Urinary bladder (tissue), 4 donors: ENCODE measurements around the gene SVOPL. TPM values are rescaled to one million over a fixed set of nuclear protein-coding genes. Genes with fewer than 3 reads are reported as not detected.

Experiments
- DNase-seq: peaks from one replicate; pipeline ENCODE4 v3.0.0-alpha.2; 2015; ENCODE audit errors: extremely low spot score
- H3K27ac ChIP-seq: one replicate; pipeline ENCODE4 v1.5.1; 2013; ENCODE audit warnings: low read depth, mild to moderate bottlenecking, moderate library complexity
- H3K36me3 ChIP-seq: one replicate; pipeline ENCODE4 v1.6.1; 2013; ENCODE audit warnings: mild to moderate bottlenecking, moderate library complexity; ENCODE audit not compliant: insufficient read depth
- H3K4me1 ChIP-seq: one replicate; pipeline ENCODE4 v1.6.1; 2013; ENCODE audit warnings: mild to moderate bottlenecking, moderate library complexity; ENCODE audit not compliant: insufficient read depth
- H3K4me3 ChIP-seq: one replicate; pipeline ENCODE4 v1.5.1; 2013; ENCODE audit warnings: low read depth, low read length
- WGBS: extraction: QIAGEN DNeasy Blood & Tissue Kit; methylation state at CpG from one replicate; pipeline ENCODE4 v1.1.7; 2013; 5-methylcytosine and 5-hydroxymethylcytosine counted together
- polyA plus RNA-seq: library from polyadenylated mRNA; stranded (reverse); fragments of 200-250 nt; gene quantifications from one replicate; pipeline ENCODE4 v1.2.3, GENCODE V29; 2013
- total RNA-seq: library from RNA; depleted of rRNA; stranded (reverse); fragments of >200 nt; gene quantifications from one replicate; pipeline ENCODE4 v1.2.3, GENCODE V29; 2014
- donor health status: healthy with polysubstance abuse.
- donor health status: healthy.

The SVOPL gene
- total and polyA plus RNA-seq, 2 donors = 0.08 to 2.5 TPM

- no peaks in the 10 kb centered on the region for H3K4me1 ChIP-seq
- no peaks in the 10 kb centered on the region for H3K36me3 ChIP-seq
- 75% methylated on average over 2 of the region's 2 CpGs for WGBS
These were observed 105.7 kb downstream of the SVOPL start for GRCh38 chr7:138595454-138595853.

GRCh38 chr7:138590154-138590553 is 111.0 kb downstream of the SVOPL start:
- no peak overlapping the region for H3K27ac ChIP-seq
- H3K36me3 ChIP-seq = peaks cover 2% of the 10 kb centered on the region
- 97% methylated on average over 1 of the region's 1 CpG for WGBS
- H3K4me1 ChIP-seq = no peaks in the 10 kb centered on the region
- no peak overlapping the region for H3K4me3 ChIP-seq
- DNase-seq = no peak

More at GRCh38 chr7:138595454-138595853, 105.7 kb downstream of the SVOPL start:
- no peak for DNase-seq
- Histone ChIP-seq H3K4me3 (no peak overlapping the region), H3K27ac (no peak overlapping the region)

GRCh38 chr7:138588986-138589385 is 112.2 kb downstream of the SVOPL start:
- Histone ChIP-seq H3K27ac (no peak overlapping the region), H3K4me1 (no peaks in the 10 kb centered on the region), H3K36me3 (peaks cover 2% of the 10 kb centered on the region), H3K4me3 (no peak overlapping the region)
- WGBS = 95% methylated on average over 2 of the region's 2 CpGs
- no peak for DNase-seq

- Histone ChIP-seq H3K36me3 (peaks cover 4% of the 10 kb centered on the region), H3K4me1 (no peaks in the 10 kb centered on the region), H3K4me3 (no peak overlapping the region), H3K27ac (no peak overlapping the region)
- 89% methylated on average over 4 of the region's 4 CpGs for whole genome bisulfite sequencing
- no peak for DNase-seq
These were observed 113.7 kb downstream of the SVOPL start for GRCh38 chr7:138587485-138587884.

- H3K36me3 ChIP-seq = peaks cover 4% of the 10 kb centered on the region
These were observed 115.7 kb downstream of the SVOPL start for GRCh38 chr7:138585283-138585993.

GRCh38 chr7:138584696-138585095 is 116.5 kb downstream of the SVOPL start:
- DNase-seq = no peak
- 87% methylated on average over 4 of the region's 4 CpGs for WGBS
- H3K4me3 ChIP-seq = no peak overlapping the region
- peaks cover 4% of the 10 kb centered on the region for H3K36me3 ChIP-seq
- no peak overlapping the region for H3K27ac ChIP-seq
- H3K4me1 ChIP-seq = no peaks in the 10 kb centered on the region

More at GRCh38 chr7:138585283-138585993, 115.7 kb downstream of the SVOPL start:
- WGBS = 88% methylated on average over 5 of the region's 5 CpGs
- no peak for DNase-seq
- H3K4me1 ChIP-seq = no peaks in the 10 kb centered on the region
- no peak overlapping the region for H3K4me3 ChIP-seq
- no peak overlapping the region for H3K27ac ChIP-seq

- DNase-seq = no peak
- Histone ChIP-seq H3K4me1 (no peaks in the 10 kb centered on the region), H3K36me3 (peaks cover 4% of the 10 kb centered on the region), H3K27ac (no peak overlapping the region), H3K4me3 (no peak overlapping the region)
These were observed 116.9 kb downstream of the SVOPL start for GRCh38 chr7:138584283-138584682.

- H3K4me1 ChIP-seq = no peaks in the 10 kb centered on the region
- H3K4me3 ChIP-seq = no peak overlapping the region
- DNase-seq = no peak
- H3K36me3 ChIP-seq = peaks cover 2% of the 10 kb centered on the region
- H3K27ac ChIP-seq = no peak overlapping the region
- 96% methylated on average over 4 of the region's 4 CpGs for WGBS
These were observed 120.1 kb downstream of the SVOPL start for GRCh38 chr7:138581065-138581464.

GRCh38 chr7:138579671-138580070 is 121.5 kb downstream of the SVOPL start:
- H3K4me1 ChIP-seq = no peaks in the 10 kb centered on the region
- H3K36me3 ChIP-seq = peaks cover 2% of the 10 kb centered on the region

GRCh38 chr7:138579136-138579535 is 122.0 kb downstream of the SVOPL start:
- DNase-seq = no peak
- WGBS = 97% methylated on average over 1 of the region's 1 CpG
- H3K27ac ChIP-seq = no peak overlapping the region
- H3K4me3 ChIP-seq = no peak overlapping the region
- H3K4me1 ChIP-seq = no peaks in the 10 kb centered on the region
- peaks cover 2% of the 10 kb centered on the region for H3K36me3 ChIP-seq

More at GRCh38 chr7:138579671-138580070, 121.5 kb downstream of the SVOPL start:
- WGBS = 97% methylated on average over 3 of the region's 3 CpGs
- DNase-seq = no peak
- H3K27ac ChIP-seq = no peak overlapping the region
- H3K4me3 ChIP-seq = no peak overlapping the region

- WGBS = 88% methylated on average over 5 of the region's 5 CpGs
- Histone ChIP-seq H3K4me1 (no peaks in the 10 kb centered on the region), H3K36me3 (no peaks in the 10 kb centered on the region)
These were observed 125.2 kb downstream of the SVOPL start for GRCh38 chr7:138575897-138576428.

GRCh38 chr7:138573741-138574140 is 127.4 kb downstream of the SVOPL start:
- DNase-seq = no peak
- WGBS = 95% methylated on average over 4 of the region's 4 CpGs

More at GRCh38 chr7:138575897-138576428, 125.2 kb downstream of the SVOPL start:
- DNase-seq = no peak
- Histone ChIP-seq H3K4me3 (no peak overlapping the region), H3K27ac (no peak overlapping the region)

GRCh38 chr7:138570715-138571114 is 130.4 kb downstream of the SVOPL start:
- no peak for DNase-seq
- H3K4me3 ChIP-seq = no peak overlapping the region
- 97% methylated on average over 4 of the region's 4 CpGs for WGBS
- H3K36me3 ChIP-seq = no peaks in the 10 kb centered on the region
- H3K4me1 ChIP-seq = no peaks in the 10 kb centered on the region
- no peak overlapping the region for H3K27ac ChIP-seq

More at GRCh38 chr7:138573741-138574140, 127.4 kb downstream of the SVOPL start:
- Histone ChIP-seq H3K4me1 (no peaks in the 10 kb centered on the region), H3K36me3 (no peaks in the 10 kb centered on the region), H3K27ac (no peak overlapping the region), H3K4me3 (no peak overlapping the region)

GRCh38 chr7:138569418-138569817 is 131.7 kb downstream of the SVOPL start:
- H3K36me3 ChIP-seq = no peaks in the 10 kb centered on the region
- 98% methylated on average over 3 of the region's 3 CpGs for WGBS
- H3K4me3 ChIP-seq = no peak overlapping the region
- DNase-seq = no peak
- no peaks in the 10 kb centered on the region for H3K4me1 ChIP-seq
- no peak overlapping the region for H3K27ac ChIP-seq
